DMS114 treated with DMSO at 0.1 percent for 48 hours (cell line): Measurements from ENCODE around the gene PCIF1.
"Not testable (repeated sequence)": the region's sequence is repeated elsewhere in the genome, so short reads cannot be mapped to it uniquely, and the experiment has no call there.

Experiments used
- DNase-seq: peaks from one replicate; lab custom pipeline; 2025; ENCODE audit not compliant: unreplicated experiment; lab: John Stamatoyannopoulos, UW

The PCIF1 gene

DNA sequence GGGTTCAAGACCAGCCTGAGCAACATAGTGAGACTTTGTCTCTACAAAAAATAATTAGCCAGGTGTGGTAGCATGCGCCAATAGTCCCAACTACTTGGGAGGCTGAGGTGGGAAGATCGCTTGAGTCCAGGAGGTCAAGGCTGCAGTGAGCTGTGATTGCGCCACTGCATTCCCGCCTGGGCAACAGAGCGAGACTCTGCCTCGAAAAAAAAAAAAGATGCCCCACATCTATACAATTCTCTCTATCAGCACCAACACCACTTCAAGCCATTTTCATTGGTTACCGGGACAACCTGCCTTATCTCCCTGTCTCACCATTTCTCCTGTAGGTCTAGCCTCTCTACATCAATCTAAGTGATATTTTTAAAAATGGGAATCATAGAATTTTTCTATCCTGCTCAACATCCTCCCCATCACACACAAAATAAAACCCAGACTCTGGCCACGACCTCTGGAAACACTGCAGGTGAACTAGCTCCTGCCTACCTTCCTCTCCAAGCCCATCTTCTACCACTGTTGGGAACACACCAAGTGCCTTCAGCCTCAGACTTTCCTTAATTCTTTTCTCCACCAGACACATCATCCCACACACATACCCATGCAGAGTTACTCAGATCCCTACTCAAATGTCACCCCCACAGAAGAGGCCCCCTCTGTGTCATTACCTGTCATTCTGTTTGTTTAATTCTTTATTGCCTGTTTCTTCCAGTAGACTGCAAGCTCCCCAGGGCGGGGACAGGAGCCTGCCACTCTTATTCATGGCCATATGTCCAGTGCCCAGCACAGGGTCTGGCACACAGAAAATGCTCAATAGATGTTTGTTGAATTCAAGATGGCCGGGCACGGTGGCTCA, 12.9 kb upstream of the PCIF1 start:
- DNase-seq: no peak

DNA sequence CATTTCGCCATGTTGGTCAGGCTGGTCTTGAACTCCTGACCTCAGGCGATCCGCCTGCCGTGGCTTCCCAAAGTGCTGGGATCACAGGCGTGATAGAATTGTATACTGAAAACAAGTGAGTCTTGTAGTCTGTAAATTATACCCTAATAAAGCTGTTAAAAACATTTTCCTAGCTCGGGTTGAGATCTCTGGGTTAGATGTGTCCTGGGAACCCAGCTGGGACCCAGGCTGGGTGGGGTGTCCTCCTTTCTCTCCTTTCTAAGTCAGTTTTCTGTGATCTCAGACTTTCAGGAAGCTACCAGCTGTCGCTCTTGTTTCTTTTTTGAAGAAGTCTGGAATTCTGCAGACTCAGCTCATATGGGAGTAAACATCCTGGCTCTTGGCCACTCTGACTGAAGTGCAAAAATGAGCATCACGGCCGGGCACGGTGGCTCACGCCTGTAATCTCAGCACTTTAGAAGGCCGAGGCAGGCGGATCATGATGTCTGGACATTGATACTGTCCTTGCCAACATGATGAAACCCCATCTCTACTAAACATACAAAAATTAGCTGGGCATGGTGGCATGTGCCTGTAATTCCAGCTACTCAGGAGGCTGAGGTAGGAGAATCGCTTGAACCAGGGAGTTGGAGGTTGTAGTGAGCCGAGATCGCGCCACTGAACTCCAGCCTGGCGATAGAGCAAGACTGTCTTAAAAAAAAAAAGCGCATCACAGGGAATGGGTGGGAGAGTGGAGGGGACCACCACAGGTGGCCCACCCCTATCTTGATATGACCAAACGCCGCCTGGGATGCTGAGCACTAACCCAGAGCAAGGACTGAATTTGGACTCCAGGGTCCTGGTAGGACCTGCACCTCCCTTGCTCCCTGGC, 9.9 kb upstream of the PCIF1 start:
- no peak for DNase-seq

DNA sequence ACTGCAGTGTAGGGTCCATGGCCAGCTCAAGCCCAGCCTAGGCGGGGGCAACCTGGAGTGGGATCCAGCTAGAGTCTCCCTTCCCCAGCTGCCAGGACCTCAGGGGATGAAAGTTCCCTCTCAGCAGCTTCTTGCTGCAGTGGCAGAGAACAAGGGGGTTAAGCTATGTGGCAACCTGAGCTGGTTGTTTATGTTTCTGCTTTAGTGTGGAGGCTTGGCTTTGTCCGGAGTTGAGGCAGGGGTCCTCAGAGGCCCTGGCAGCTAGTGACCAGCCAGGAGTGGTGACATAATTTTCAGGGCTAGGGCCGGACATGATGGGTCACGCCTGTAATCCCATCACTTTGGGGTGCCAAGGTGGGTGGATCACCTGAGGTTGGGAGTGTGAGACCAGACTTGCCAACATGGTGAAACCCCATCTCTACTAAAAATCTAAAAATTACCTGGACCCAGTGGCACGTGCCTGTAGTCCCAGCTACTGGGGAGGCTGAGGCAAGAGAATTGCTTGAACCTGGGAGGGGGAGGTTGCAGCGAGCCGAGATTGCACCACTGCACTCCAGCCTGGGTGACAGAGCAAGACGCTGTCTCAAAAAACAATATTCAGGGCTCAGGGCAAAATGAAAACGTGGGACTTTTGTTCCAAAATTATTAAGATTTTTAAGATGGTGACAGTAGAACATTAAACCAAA, 8.5 kb upstream of the PCIF1 start:
- no peak for DNase-seq

DNA sequence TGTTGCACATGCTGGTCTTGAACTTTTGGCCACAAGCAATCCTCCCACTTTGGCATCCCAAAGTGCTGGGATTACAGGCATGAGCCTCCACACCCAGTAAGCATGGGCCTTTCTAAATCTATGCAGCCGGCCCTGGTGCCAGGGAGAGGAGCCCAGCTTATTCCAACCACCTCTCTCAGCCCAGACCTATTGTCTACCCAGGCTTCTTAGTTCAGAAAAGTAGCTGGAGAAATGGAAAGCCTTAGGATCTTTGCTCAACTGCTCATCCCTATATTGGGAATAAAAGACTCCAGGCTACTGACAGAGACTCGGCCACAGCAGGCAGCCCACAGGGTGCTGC, 7.8 kb upstream of the PCIF1 start:
- no peak for DNase-seq

DNA sequence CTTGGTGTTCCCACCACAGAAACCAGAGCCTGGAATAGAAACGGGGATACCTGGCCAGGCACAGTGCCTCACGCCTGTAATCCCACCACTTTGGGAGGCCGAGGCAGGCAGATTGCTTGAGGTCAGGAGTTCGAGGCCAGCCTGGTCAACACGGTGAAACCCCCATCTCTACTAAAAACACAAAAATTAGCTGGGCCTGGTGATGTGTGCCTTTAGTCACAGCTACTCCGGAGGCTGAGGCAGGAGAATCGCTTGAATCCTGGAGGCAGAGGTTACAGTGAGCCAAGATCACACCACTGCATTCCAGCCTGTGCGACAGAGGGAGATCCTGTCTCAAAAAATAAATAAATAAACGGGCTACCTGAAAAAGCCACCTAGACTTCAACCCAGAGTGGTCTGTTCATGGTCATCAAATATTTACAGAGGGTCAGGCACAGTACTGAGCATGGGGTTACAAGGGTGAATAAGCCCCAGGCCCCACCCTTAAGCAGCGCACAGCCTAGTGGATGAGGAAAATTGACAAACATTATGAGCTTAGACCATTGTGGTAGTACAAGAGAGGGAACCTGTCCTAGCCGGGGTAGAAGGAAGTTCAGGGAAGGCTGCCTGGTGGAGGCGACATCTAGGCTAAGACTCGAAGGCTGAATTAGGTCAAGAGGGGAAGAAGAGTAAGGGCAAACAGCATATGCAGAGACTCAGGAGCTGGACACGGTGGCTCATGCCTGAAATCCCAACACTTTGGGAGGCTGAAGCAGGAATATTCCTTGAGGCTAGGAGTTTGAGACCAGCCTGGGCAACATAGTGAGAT, 7.2 kb upstream of the PCIF1 start:
- no peak for DNase-seq

DNA sequence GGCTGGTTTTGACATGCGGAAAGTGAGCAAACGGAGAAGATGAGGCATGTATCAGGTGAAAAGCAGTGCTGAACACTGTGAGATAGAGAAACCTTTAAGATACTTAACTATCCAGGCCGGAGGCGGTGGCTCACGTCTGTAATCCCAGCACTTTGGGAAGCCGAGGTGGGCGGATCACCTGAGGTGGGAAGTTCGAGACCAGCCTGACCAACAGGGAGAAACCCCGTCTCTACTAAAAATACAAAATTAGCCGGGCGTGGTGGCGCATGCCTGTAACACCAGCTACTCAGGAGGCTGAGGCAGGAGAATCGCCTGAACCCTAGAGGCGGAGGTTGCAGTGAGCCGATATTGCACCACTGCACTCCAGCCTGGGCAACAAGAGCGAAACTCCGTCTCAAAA, 2.8 kb upstream of the PCIF1 start:
- not testable (repeated sequence) for DNase-seq

DNA sequence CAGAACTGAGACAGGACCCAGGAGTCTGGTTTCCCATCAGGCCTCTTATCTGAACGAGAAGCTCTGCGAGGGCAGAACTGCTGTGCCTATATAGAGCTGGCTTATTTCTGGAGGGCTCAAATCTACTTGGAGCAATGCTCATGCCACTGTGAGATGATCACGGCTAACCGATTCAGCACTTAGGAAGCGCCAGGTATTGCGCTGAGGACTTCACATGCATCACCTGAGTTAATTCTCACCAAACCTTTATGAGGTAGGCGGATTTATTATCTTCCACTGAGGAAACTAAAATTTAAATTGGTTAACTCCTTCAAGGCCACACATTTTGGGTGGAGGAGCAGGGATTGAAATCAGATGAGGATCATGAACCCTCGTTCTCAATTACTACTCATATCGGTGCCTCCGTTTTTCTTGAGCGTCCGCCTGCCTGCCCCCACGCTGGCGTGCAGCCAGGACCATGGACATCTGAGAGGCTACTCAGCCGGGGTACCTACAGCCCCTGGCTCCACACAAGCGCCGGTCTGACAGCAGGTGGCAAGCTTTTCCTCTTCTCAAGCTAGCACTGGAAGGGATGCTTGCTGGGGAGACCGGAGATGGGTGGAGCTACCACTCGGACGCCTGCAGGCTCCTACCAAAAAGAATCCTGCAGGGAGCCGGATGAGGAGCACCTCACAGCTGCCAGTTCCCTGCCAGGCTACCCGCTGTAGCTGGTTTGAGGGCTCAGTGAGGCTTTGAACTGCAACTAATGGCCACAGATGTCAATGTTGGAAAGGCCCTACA, 1.0 kb upstream of the PCIF1 start:
- no peak for DNase-seq

DNA sequence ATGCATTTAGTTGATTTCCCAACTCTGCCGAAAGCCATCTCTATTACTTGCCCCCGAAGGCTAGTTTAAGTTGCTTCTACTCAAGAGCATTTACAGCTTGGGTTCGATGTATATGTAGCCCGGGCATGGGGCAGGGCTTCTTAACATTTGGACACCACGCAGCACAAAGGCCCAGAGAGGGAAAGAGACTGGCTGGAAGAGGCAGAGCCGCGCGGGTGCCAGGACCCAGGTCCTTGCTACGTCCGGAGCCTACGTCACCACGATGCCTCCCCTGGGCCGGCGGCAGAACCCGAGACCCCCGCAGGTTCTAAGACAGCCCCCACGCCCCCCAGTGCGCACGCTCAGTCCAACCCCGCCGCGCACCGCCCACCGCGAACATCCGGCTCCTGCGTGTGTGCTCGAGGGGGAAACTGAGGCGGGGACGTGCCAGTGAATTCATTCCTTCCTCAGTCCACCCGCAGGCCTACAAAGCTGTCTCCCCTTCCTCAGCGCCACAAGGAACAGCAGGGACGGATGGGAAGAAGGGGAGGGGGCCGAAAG, 367 bp upstream of the PCIF1 start:
- DNase-seq: peak; percentile 52

DNA sequence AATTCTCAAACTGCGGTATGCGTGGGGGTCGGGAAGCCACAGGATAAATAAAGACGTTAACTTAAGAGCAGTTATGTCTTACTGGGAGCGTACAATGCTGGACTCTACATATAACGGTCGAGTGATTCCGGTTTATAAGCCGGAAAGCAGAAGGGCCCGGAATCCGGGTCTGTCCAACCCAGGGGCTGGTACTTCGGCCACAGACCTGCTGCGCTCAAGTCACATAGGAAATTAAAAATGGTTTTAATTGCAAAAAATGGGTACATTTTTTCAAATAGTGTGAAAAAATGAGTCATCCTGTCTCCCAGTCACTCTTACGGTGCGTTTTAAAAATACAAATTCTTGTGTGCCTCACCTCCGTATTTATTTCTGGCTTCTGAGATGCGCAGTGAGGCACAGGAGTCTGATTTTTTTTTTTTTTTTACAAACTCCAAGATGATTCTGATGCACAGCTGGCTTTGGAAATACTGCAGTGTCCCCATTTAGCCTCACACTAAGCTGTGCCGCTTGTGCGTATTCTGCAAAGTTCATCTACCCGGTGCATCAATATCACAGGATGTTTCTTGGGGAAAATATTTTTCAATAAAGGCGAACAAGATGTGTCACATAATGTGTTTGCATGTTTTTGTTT, 1.0 kb downstream of the PCIF1 start:
- no peak for DNase-seq

DNA sequence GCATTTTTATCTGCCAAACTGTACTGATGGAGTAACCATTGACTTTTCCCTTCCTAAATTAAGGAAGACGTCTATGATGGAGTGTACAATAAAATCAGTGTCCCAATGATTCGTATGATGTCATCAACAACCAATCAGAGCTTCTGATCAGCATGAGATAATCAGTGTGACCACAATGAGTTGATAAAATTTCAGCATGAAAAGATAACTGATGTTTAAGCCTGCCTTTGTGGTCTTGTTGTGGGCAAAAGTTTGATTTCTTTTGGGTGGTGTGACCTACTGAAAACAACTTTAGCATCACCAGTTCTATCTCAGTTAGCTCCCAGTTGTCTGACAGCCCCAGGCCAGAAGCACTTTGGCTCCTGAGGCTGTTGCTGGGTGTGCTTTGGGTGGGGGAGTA, 3.3 kb downstream of the PCIF1 start:
- DNase-seq: no peak

DNA sequence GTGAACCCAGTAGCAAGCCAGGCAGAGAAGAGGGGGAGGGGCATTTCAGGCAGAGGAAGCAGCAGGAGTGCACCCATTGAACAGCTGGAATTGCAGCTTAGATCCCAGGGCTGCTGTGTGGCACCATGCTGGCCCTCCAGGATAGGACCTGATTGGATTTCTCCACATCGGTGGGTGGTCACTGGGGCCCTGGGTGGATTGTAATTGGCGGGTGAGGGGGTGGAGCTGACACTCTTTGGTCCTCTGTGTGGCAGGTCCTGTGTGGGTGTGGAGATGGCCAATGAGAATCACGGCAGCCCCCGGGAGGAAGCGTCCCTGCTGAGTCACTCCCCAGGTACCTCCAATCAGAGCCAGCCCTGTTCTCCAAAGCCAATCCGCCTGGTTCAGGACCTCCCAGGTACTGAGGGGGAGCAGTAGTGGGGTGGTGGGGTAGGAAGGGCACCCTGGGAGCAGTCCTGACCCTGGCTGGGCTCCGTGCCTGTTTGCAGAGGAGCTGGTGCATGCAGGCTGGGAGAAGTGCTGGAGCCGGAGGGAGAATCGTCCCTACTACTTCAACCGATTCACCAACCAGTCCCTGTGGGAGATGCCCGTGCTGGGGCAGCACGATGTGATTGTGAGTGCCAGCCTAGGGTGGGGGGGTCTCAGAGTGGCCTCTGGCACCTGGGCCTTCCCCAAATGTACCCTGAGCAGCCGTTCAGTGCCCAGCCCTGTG, 4.4 kb downstream of the PCIF1 start:
- no peak for DNase-seq

DNA sequence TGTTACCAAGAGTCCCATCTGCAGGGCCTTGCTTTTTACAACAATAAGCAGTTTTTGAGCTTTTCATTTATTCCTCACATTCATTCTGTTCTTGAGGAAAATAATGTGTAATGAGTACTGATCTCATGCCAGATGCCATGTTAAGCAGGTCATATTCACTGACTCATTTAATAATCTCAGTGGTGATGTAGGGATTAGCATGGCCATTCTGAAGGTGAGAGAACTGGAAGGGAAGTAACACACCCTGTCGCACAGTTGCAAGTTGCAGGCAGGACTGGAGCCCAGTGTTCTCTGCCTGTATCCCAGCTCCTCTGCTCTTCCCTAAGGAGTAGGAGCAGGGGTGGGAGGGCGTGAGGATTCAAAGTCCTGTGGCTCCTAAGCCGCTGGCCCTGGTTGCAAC, 5.6 kb downstream of the PCIF1 start:
- DNase-seq: no peak

DNA sequence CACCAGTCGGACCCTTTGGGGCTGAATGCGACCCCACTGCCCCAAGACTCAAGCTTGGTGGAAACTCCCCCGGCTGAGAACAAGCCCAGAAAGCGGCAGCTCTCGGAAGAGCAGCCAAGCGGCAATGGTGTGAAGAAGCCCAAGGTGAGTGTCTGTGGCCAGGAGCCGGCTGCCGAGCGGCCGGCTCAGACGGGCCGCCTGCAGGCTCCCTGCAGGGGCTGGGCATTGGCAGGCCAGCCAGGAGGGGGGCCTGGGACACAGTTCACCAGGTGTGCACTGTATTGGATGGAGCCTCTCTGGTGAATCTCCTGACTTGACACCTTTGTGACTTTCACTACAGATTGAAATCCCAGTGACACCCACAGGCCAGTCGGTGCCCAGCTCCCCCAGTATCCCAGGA, 6.0 kb downstream of the PCIF1 start:
- DNase-seq: no peak

DNA sequence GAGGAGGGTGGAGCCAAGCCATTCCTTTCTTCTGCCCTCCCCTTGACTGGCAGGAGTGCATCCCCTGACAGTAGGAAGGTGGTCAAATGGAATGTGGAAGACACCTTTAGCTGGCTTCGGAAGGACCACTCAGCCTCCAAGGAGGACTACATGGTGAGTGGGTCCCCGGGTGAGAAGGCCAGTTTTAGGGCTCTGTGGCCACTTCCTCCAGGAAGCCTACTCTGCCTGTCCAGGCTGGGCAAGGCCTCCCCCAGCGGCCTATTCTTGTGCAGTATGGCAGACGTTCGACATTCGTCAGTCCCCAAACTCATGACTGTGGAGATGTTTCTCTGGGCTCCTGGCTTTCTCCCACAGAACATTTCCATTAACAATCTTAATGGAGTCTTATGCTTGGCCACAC, 9.1 kb downstream of the PCIF1 start:
- no peak for DNase-seq

DNA sequence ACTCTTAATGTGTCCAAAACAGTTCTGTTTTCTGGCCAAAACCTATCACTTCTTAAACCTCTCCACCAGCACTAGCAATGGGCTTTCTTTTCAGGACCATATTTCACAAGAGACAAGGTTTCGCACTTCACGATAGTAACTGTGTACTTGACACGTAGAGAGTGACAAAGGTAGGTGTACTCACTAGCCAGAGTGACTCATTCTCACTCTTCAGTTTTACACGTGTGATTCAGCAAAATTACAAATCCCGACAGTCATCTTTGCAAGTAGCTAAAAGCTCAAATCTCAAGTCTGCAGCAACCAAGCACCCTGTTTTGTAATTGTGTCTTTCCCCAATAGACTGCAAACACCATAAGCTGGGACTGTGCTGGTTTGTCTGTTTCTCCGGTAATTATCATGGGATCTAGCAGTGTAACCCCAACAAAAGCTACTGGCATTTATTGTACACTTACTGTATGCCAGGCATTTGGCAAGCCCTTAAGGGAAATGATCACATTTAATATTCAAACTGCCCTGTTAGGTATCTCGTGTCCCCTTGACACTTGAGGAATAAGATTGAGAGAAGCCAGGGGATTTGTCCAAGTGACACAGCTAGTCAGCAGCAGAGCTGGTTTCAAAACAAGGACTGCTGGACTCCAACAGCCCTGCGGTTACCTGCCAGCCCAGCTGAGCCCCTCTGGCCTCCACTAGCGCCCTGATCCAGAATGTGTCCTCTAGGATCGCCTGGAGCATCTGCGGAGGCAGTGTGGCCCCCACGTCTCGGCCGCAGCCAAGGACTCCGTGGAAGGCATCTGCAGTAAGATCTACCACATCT, 9.9 kb downstream of the PCIF1 start:
- DNase-seq: no peak

DNA sequence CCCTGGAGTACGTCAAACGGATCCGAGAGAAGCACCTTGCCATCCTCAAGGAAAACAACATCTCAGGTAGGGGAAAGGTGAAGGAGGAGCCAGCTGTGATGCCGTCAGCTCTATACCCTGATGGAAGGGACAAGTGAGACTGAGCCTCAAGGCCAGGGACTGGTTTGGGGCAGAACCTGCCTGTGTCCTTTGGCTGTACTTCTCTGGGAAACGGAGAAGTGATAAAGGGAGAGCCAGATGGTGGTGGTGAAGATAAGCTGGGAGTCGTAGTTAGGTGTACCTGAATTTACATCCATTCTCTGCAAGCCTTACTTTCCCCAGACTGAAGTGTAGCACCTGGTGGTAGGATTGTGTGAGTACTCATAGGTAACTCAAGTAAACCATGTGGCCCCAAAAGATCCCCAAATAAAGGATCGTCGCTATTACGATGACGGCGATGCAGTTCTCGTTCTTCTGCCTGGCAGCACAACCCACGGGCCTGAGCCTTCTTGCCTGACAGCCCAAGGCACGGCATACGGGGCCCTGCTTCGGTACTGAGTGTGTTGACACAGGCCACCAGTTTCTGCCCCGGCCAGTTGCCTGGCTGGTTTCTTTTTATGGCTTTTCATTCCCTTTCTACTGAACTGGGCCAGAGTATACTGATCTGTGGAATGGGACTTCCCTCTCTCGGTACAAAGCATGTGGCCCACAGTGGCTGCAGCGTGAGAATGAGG, 10.6 kb downstream of the PCIF1 start:
- DNase-seq: no peak

DNA sequence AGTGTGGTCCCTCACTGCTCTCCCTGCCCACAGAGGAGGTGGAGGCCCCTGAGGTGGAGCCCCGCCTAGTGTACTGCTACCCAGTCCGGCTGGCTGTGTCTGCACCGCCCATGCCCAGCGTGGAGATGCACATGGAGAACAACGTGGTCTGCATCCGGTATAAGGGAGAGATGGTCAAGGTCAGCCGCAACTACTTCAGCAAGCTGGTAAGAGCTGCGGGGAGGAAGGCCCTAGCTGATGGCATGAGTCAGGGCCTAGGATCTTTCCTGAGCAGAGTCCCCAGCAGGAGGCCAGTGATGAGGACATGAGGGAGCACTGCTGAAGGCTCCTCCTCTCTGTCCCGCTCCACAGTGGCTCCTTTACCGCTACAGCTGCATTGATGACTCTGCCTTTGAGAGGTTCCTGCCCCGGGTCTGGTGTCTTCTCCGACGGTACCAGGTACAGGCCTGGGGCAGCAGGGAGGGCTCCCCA, 11.2 kb downstream of the PCIF1 start:
- DNase-seq: no peak
